ENCODE measurements around the gene CHRNB4.

DNA sequence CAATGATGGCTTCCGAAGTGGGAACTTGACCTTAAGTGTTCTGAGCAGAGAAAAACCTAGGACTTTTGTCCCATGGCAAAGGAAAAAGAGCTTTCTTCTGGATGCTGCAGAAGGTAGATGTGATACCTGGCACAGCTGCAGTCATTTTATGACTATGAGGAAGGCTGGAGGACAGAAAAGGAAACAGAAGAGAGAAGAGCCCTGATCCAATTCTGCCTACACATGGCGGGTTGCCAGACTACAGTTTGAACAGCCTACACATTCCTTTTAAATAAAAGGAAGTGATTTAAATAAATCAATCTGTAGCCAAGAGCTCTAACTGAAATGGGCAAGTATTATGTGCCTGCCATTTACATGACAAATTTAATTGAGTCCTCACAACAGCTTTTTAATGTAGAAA lies 43.6 kb upstream of the CHRNB4 start:
- TF ChIP-seq, protein P1, sequence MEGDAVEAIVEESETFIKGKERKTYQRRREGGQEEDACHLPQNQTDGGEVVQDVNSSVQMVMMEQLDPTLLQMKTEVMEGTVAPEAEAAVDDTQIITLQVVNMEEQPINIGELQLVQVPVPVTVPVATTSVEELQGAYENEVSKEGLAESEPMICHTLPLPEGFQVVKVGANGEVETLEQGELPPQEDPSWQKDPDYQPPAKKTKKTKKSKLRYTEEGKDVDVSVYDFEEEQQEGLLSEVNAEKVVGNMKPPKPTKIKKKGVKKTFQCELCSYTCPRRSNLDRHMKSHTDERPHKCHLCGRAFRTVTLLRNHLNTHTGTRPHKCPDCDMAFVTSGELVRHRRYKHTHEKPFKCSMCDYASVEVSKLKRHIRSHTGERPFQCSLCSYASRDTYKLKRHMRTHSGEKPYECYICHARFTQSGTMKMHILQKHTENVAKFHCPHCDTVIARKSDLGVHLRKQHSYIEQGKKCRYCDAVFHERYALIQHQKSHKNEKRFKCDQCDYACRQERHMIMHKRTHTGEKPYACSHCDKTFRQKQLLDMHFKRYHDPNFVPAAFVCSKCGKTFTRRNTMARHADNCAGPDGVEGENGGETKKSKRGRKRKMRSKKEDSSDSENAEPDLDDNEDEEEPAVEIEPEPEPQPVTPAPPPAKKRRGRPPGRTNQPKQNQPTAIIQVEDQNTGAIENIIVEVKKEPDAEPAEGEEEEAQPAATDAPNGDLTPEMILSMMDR (IDR thresholded peaks at IDR 0.05), result no peak
- TF ChIP-seq ZFX (IDR thresholded peaks at IDR 0.05; ENCODE audit: borderline replicate concordance), result no peak
